Stimulated activated CD4-positive, alpha-beta T cell treated with anti-CD3 and anti-CD28 coated beads, TNF-alpha, amount 100 ng/mL, for 4 hours (primary cell): ENCODE data around the gene ZNF716.
"Not testable (repeated sequence)": the region's sequence is repeated elsewhere in the genome, so short reads cannot be mapped to it uniquely, and the experiment has no call there.

Experiments
- DNase-seq, 3 experiments: peaks; one replicate each; pipeline ENCODE4 v3.0.0-alpha.2; 2020; ENCODE audit warnings: low read depth in 3 of 3

Gene ZNF716

DNA sequence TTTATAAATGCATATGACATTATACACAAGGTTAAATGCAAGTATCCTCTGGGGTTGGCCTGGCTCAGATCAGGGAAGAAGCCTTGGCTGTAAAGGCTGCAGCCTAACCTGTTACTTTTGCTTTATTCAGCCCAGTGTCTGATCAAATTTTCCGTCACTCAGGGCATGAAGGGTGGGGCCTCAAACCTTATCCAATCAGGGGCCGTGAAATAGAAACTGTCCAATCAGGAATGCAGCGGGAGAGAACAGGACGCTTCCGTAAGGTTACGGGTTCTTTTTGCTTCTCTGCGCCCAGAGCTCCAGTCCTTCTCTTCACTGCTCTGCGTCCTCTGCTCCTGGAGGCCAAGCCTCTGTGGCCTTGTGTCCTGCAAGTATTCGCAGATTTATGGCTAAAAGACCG is at the start of gene ZNF716:
Gene ZNF716, plus strand, starts transcription at position 274 of the 400 bp plus-strand sequence. Its CDS starts 112 bp downstream, at position 386.
- no peak for DNase-seq

DNA sequence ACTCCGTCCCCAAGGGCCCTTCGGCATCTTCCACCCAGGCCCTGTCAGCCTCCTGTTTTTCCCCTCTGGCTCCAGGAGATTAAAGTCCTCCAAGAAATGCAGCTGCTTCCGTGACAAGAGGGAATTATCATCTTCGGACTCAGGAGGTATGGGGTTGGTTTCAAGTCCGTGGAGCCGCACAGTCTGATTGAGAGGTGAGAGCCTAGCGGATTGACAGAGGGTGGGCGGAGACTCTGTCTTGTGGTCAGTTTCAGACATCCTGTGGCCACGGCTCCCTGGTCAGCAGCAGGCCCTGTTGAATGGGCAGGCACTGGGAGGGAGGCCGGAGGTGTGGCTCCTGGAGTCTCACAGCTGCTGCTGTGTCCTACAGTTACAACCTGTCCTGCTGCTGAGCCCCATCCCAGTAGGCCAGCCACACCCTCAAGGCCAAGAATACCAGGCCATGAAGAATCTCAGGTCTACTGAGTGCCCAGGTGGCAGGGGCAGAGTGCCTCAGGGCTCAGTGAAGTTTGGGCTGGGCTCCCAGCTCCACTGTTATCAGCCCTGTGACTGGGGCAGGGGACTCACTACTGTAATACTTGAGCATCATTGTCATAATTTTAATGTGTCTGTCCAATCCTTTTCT is 49.3 kb upstream of the ZNF716 start:
- DNase-seq: no peak

DNA sequence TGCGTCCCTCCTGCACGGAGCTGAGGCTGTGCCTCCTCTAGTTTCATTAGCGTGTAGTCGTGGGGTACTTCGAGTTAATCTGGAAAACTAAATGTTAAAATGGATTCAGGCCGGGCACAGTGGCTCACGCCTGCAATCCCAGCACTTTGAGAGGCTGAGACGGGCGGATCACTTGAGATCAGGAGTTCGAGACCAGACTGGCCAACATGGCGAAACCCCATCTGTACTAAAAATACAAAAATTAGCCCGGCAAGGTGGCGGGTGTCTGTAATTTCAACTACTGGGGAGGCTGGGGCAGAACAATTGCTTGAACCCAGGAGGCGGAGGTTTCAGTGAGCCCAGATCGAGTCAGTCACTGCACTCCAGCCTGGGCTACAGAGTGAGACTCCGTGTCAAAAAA is 46.9 kb upstream of the ZNF716 start:
- not testable (repeated sequence) for DNase-seq

DNA sequence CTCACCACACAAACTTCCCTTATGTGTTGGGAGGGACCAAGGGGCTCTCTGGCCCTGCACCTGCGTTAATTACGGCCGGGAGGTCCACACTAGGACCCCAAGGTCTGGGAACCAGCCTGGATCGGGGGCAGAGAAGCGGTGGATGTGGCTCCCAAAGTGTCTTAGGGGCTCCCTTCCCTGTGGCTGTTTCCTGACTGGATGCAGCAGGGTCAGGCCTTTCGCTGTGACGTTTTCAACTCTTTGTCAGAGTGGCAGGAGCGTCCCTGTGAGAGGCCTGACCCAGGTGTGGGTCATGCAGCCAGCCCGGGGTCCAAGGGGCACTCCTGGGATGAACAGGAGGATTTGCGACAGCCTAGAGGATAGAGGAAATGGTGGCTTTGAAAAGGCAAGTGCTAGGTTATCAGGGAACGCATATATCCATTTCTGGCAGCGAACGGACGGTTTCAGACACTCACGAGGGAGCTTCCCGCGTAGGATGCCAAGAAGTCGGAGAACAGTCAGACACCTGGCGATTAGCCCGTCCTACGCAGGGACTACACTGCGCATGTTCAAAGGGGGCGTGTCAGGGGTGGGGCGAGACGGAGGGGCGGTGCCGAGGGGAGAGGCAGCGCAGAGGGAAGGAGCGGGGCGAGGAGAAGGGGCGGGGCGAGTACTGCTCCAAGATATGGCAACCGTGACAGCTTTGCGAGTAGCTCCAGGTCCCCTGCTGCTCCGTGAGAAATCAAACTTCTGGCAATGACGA is 46.2 kb upstream of the ZNF716 start:
- no peak for DNase-seq

DNA sequence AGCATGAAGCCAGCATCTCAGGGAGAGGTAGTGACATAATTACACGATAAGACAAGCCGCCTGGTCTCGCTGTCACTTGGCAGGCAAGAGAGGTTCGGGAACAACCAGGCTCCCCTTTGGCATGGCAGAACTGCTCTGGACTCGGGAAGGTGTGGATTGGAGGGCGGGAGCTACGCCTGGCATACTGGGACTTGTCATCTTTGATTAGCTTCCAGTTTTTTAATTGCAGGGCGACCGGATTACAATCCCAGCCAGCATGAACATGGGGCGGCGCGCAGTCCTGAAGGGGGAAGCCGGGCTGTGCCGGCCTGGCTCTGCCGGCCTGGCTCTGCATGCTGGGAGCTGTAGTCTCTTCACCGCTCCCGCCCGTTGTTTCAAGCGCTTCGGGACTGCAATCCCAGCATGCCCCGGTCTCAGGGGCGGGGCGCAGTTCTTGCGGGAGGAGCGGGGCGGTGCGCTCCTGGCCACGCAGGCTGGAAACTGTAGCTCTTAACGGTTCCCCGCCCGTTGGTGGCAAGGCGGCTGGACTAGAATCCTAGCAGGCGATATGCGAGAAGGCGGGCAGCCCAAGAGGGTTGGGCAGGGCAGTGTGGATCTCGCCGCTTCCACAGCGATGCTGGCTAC is 45.5 kb upstream of the ZNF716 start:
- DNase-seq: no peak

DNA sequence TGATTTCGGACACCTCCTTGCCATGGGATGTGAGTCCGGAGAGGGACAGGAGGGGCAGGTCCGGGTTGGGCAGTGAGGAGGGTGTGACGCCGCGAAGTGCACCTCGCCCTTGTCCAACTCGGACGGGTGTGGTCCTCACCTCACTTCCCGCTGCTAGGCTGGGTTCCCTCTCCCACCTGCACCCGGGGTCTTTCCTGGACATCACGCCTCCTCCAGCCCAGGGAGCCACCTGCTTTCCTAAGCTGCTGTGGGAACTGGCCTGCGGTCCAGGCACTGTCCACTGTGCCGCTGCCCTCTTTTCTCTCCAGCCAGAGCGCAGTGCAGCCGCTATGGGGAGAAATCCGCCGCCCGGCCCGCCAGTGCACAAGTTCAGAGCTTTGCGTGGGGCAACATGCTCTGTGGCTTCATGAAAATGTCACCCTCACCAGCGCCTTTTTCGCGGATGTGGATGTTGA is 45.0 kb upstream of the ZNF716 start:
- no peak for DNase-seq

DNA sequence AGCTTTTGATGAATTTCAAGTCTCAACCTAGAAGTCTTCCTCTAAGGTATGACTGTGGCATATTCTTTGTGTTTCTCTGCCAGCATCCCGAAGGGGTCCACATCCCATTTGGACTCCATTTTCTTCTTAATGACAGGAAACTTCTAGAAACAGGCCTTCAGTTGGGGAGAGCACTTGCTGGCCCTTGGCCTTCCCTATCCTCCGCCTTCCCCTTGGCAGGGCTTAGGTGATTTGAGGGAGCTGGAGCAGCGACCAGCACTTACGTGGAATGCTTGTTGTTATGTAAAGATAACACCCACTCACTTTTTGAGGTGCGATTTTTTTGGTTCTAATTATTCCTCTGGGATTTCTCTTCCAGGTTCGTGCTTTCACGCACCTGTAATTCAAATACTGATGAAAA is 42.9 kb upstream of the ZNF716 start:
- no peak for DNase-seq

DNA sequence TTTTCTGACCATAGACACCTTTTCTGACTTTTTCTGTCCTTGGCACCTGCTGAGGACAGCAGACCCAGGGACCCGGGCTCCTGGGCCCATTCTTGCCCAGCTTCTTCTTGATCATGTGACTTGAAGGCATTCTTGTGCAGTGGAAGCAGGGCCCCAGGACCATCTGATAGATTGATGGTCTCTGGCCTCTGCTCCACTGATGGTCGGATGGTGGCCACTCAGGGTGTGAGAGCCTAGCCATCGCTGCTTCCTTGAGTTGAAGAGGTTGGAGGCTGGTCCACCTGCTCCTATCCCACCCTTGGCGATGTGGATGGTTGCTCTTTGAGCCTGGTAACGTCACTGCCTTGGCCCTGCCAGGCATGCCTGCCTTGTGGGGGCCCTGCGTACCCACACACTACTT is 37.8 kb upstream of the ZNF716 start:
- no peak for DNase-seq

DNA sequence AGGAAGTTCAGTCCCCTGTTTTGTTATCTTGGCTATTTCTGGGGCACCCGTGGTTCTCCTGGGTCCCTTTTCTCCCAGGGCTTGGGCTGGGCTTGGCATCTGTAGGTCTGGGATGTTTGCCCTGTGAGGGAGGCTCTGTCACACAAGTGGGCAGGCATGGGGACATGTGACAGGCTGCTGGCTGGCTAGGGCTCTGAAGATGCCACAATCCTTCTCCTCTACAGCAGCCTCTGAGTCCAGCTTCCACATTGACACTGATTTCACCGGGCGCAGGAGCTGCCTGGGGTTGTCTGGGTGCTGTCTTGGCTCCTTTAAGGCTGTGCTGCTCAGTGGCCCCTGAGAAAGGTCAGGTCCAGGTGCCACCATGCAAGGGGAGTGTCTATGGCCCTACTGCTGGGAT is 37.4 kb upstream of the ZNF716 start:
- no peak for DNase-seq

DNA sequence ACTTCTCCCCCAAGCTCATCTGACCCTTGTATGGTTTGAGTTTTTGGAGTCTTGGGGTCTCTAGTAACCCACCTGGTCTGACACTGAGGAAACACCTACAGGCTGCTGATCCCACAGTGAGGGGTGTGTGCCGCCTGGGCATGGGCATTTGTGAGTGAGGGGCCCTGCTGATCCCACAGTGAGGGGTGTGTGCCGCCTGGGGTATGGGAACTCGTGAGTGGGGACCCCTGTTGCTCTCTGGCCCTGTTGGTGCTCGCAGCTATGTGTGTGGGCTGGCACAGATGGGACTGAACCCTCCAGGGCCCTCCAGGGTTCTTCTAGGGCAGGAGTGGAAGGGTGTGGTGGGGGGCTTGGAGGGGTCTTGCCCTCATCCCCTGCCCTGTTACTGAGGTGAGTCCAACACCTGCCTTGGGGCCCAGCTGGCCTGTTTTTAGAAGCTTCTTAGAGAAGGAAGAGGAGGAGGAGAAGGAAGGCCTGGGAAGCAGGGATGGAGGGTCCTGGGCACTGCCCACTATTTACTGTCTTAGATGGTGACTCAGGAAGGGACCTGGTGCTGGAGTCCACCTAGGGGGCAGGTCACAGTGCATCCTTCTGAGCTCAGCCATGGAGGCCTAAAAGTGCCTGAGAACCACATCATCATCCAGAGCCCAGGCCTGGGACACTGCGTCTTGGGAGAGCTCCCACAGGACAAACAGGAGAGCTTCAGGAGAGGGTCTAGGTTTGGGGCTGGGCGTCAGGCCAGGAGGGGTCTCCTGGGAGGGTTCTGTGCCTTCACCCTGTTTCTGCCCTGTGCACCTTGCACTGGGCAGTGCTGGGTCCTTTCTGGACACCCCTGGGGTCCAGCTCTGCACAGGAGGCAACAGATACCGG is 36.2 kb upstream of the ZNF716 start:
- DNase-seq: no peak

DNA sequence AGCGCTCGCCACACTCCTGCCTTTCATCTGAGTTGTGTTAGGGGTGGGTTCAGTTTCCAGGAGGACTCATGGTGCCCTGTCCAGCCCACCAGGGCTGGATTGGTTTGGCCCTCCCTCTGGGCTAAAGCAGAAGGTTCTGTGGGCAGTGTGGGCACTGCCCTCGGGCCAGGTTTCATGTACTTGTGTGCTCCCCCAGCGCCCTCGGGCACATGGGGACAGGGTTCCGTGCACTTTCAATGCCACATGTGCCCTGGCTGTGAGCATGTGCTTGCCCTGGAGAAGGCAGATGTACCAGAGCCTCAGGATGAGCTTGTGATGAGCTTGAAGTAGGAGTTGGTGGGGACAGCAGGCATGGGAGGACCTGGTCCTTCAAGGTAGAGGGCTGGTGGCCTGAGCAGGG is 35.6 kb upstream of the ZNF716 start:
- DNase-seq: no peak

DNA sequence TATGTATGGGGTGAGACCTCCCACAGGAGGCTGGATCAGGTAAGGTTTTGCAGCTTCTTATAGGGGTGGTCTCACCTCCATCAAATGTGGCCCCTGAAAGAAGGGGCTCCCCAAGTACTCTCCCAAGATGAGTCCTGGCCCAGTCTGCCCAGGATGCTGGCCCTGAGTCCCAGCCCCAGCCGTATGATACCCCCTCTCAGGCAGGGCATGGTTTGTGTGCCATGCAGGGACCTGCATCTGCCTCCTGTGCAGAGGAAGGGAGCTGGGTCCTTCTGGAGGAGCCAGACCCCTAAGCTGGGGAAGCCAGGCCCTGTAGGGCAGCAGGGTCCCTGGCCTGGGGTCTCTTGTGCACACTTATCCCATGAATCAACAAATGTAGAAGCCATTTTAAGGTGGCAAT is 35.1 kb upstream of the ZNF716 start:
- DNase-seq: no peak

DNA sequence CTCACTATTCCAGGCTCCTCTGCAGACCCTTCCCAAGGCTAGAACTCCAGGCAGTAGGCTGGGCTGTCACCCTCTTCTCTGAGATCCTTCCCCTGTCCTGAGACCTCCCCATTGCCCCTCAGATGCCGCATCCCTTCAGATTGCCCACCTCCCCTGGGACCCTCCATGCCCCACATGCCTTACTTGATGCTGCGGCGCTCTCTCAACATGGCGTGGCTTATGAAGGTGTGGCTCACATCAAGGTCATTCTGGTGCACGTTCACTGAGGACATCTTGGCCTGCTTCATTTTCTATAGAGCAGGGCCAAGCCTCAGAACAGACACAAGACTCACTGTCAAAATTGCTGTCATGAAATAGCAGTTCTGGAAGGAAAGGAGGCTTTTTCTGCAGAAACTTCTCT is 34.7 kb upstream of the ZNF716 start:
- no peak for DNase-seq

DNA sequence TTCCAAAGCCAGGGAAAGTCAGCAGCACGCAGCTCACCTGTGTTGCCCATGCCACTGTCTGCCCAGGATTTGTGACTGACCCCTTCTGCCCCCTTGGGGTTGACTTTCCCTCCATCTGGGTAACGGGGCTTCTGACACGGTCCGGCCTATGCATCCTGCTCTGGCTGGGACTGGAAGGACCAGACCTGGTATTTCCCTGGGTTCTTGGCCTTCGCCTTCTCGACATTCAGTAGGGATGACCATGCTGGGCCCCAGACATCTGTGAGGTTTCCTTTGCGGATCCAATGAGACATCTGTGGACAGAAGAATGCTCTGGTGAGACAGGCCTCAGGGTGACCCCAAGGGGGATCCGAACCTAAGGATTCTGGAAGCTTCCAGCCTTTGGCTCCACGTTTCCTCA is 34.2 kb upstream of the ZNF716 start:
- DNase-seq: no peak

DNA sequence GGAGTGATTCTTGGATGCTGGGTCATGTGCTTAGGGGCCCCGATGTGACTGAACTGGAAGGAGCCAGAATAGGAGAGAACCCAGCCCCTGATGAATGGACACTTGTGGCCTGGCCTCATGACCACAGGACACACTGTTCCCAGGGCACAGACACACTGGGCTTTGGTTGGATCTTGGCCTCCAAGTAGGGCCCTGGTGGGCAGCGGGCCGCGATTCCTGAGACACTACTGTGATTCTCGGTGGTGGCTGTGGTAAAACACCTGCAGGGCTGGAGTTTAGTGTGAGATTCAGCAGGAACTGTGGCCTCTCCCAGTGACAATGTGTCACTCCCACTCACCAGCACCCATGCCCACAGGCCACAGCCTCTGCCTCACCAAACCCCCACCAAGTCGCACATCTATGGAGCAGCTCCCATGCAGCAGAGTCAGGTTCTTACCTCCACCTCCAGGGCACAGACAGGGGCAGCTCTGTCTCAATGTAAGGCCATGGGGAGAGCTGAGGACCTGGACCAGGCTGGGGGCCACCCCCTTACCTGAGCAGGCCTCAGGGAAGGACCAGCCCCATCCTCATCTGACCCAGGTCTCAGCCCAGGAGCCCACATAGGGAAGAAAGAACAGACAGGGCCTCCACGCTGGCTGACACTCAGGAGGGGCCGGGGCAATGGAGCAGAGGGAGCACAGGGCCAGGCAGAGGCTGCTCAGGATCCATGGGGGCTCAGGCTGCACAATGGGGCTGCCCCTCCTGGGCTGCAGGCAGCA is 33.2 kb upstream of the ZNF716 start:
- no peak for DNase-seq

DNA sequence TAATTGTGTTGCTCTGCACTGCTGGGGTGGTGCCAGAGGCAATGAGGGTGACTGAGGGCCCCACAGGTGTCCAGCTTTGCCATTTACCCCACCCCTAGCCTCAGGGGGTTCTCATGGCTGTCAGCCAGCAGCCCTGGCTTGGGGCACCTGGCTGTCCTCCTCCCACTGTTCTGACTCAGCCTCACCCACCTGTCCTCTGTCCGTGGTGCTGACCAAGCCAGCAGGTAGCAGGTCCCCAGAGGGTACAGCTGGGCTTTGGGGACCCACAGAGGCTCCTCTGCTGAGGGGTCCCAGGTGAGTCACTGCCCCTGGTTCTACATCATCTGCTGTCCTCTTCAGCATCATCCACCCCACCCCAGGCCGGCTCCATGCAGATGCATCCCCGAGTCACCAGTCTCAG is 32.2 kb upstream of the ZNF716 start:
- no peak for DNase-seq

DNA sequence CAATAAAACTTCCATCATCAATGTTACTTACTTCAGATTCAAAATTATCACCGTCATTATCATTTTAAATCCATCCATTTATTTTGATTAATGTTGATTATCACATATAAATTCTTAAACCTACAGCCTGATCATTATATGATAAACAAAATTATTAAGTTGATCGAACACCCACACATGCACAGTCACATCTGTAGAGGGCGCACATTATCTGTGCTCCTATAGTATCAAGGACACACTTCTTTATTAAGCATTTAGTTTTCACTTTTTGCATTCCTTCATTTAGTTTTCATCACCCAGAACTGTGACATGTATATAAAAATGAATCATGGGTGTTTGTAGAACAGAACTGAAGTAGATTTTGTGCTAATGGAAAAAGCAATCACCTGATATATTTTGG is 26.2 kb upstream of the ZNF716 start:
- DNase-seq: no peak

DNA sequence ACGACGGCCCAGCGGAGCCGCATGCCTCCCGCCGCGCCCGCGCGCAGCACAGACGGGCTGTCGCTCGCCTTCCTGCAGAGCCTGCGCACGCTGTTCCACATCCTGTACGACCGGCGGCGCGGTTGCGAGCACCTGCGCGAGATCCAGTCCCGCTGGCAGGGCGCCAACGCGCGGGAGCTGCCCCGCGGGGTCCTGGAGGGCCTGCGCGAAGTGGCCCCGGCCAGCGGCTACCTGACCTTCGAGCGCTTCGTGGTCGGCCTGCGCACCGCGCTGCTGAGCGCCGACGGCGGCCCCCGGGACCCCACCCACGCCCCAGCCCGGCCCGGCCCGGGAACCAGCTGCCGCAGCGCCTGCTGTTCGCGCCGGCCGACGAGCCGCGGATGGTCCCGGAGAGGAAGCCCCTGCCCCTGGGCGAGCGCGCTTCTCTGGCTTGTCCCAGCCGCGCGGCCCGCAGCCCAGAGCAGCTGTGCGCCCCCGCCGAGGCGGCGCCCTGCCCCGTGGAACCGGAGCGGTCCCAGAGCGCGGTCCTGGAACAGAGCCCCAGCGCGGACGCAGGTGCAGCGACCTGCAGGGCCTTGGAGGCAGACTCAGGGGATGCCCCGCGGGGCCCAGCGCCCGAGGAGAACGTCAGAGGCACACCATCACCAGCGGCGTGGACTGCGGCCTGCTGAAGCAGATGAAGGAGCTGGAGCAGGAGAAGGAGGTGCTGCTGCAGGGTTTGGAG is 25.3 kb upstream of the ZNF716 start:
- DNase-seq: no peak

DNA sequence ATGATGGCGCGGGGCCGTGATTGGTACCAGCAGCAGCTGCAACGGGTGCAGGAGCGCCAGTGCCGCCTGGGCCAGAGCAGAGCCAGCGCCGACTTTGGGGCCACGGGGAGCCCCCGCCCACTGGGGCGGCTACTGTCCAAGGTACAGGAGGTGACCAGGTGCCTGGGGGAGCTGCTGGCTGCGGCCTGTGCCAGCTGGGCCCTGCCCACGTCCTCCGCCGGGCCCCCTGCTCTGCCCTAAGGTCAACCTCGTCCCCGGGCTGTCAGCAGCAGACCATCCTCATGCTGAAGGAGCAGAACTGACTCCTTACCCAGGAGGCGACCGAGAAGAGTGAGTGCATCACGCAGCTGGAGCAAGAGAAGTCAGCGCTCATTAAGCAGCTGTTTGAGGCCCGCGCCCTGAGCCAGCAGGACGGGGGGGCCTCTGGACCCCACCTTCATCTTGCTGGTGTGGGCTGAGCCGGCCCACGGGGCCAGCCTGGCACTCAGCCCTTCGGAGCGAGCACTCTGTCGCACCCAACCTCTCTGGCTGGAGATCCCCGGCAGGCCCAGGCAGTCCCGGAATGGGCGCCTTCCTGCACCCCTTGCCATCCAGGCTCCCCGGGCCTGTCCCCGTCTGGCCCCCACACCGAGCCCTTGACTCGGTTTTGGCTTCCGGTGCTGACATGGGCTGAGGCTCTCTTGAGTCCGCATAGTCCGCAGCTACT is 24.6 kb upstream of the ZNF716 start:
- no peak for DNase-seq

DNA sequence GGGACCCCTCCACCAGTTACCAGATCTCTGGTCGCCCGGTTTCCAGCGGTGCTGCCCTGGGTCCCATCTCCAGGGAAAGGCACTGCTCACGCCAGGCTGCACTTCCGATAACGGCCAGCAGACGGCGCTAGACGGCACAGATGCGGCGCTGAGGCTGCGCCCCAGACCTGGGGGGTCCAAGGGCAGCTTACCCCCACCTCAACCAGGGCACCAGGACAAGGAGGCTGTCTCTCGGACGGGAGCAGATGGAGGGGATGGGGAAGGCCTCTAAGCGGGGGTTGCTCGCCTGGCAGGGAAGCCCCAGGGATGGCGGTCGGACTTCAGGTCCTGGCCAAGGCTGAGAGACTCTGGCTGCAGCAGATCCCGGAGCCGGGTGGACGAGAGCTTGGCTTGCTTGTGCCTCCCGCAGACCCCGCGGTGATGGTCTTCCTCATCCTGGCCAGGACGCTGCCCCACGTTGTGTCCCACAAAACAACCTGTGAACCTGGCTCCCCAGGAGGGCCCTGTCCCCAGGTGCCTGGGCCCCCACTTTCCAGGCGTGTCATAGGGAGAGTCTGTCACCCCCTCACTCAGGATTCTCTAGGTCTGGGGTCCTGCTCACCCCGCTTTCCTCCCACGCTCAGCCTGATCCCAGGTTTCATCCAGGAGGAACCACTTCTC is 23.9 kb upstream of the ZNF716 start:
- no peak for DNase-seq
